ENCODE measurements around the gene KLHL40. TPM values are rescaled to one million over a fixed set of nuclear protein-coding genes. Genes with fewer than 3 reads are reported as not detected.

The KLHL40 gene
- total RNA-seq, 2 experiments from 2014 or later, result not detected

DNA sequence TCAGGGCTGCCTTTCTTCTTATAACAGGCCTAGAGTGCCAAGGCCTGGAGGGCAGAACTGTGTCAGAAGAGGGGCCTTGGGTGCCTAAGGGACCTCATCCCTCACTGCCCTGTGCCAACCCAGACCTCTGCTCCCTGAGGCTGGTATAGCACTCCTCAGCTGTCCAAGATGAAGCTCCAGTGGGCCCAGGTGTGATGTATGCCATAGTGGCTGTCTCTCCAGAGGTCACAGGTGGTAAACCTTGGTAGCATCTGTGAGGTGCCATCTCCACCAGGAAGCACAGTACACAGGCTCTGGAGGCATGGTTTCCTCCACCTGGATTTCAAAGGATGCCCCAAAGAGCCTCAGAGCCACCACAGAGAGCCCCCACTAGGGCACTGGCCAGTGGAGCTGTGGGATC, 12.3 kb upstream of the KLHL40 start:
- Histone ChIP-seq H3K9me3 (ENCODE audit: low read length) (no peaks in the 10 kb centered on the region), H3K9me2 (ENCODE audit: insufficient read depth, low read length) (no peaks in the 10 kb centered on the region), H3K4me3 (ENCODE audit: low read depth, low read length, poor library complexity, severe bottlenecking) (no peak overlapping the region), H3K36me3 (ENCODE audit: insufficient read depth, low read length) (no peaks in the 10 kb centered on the region), H4K20me1 (ENCODE audit: insufficient read depth, low read length) (no peaks in the 10 kb centered on the region), H2AFZ (ENCODE audit: low read length) (no peak overlapping the region), H3K27ac (ENCODE audit: low read depth, low read length, poor library complexity, severe bottlenecking) (no peak overlapping the region), H3K4me2 (ENCODE audit: low read length) (no peak overlapping the region), H3K79me2 (ENCODE audit: insufficient read depth, low read depth, low read length) (no peaks in the 10 kb centered on the region), H3K4me1 (ENCODE audit: insufficient read depth, low read length, poor library complexity, severe bottlenecking) (no peaks in the 10 kb centered on the region)
- TF ChIP-seq, protein P1, sequence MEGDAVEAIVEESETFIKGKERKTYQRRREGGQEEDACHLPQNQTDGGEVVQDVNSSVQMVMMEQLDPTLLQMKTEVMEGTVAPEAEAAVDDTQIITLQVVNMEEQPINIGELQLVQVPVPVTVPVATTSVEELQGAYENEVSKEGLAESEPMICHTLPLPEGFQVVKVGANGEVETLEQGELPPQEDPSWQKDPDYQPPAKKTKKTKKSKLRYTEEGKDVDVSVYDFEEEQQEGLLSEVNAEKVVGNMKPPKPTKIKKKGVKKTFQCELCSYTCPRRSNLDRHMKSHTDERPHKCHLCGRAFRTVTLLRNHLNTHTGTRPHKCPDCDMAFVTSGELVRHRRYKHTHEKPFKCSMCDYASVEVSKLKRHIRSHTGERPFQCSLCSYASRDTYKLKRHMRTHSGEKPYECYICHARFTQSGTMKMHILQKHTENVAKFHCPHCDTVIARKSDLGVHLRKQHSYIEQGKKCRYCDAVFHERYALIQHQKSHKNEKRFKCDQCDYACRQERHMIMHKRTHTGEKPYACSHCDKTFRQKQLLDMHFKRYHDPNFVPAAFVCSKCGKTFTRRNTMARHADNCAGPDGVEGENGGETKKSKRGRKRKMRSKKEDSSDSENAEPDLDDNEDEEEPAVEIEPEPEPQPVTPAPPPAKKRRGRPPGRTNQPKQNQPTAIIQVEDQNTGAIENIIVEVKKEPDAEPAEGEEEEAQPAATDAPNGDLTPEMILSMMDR (conservative IDR thresholded peaks at IDR 0.05; ENCODE audit: low read length), result no peak
- no peak for TF ChIP-seq EZH2phosphoT487 (IDR thresholded peaks at IDR 0.05; ENCODE audit: borderline replicate concordance, low read depth, low read length)
- no TSS peak for BruUV-seq (replicated peaks)
- ChIA-PET POLR2A (no interaction called here), CTCF (ENCODE audit: unreplicated experiment) (no interaction called here)
- intact Hi-C loops (cut with micrococcal nuclease; ENCODE audit: unreplicated experiment), result no loop called here
- no peak for DNase-seq (ENCODE audit: low spot score)

DNA sequence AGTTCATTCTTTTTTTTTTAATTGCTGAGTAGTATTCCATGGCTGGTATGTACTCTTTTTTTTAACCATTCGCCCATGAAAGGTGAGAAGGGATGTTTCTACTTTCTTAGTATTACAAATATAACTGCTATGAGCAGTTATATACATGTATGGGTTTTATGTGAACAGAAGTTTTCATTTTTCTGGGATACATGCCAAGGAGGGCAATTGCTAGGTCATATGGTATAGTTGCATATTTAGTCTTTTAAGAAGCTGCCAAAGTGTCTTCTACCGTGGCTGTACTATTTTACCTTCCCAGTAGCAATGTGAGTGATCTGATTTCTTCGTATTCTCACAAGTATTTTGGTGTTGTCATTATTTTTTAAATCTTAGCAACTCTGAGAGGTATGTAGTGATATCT, 11.2 kb upstream of the KLHL40 start:
- Histone ChIP-seq H3K27ac (ENCODE audit: low read depth, low read length, poor library complexity, severe bottlenecking) (no peak overlapping the region), H4K20me1 (ENCODE audit: insufficient read depth, low read length) (no peaks in the 10 kb centered on the region), H3K9me2 (ENCODE audit: insufficient read depth, low read length) (no peaks in the 10 kb centered on the region), H3K79me2 (ENCODE audit: insufficient read depth, low read depth, low read length) (no peaks in the 10 kb centered on the region), H3K9me3 (ENCODE audit: low read length) (no peaks in the 10 kb centered on the region), H3K4me1 (ENCODE audit: insufficient read depth, low read length, poor library complexity, severe bottlenecking) (no peaks in the 10 kb centered on the region), H3K4me3 (ENCODE audit: low read depth, low read length, poor library complexity, severe bottlenecking) (no peak overlapping the region), H3K36me3 (ENCODE audit: insufficient read depth, low read length) (no peaks in the 10 kb centered on the region), H2AFZ (ENCODE audit: low read length) (no peak overlapping the region), H3K4me2 (ENCODE audit: low read length) (no peak overlapping the region)
- no TSS peak for BruUV-seq (replicated peaks)
- intact Hi-C loops (cut with micrococcal nuclease; ENCODE audit: unreplicated experiment), result no loop called here
- POLR2A ChIA-PET, result interaction anchor here (0.6 kb wide), 1 partner anchor 209 kb away, joined by 3 read pairs; no protein-coding TSS in a partner anchor
- CTCF ChIA-PET (ENCODE audit: unreplicated experiment), result no interaction called here
- no peak for TF ChIP-seq EZH2phosphoT487 (IDR thresholded peaks at IDR 0.05; ENCODE audit: borderline replicate concordance, low read depth, low read length)
- TF ChIP-seq, protein P1 (conservative IDR thresholded peaks at IDR 0.05; ENCODE audit: low read length), result no peak
- DNase-seq (ENCODE audit: low spot score), result no peak

DNA sequence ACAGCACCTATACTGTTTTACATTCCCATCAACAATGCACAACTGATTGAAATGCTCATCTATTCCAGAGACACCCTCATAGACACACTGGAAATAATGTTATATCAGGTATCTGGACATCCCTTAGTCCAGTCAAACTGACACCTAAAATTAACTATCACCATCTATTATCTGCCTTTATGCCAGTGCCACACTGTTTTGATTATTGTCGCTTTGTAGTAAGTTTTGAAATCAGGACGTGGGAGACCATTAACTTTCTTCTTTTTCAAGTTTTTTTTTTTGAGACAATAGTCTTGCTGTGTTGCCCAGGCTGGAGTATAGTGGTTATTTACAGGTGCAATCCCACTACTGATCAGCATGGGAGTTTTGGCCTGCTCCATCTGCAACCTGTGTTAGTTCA, 9.4 kb upstream of the KLHL40 start:
- no peaks in the 10 kb centered on the region for H3K36me3 ChIP-seq (ENCODE audit: insufficient read depth, low read length)
- TF ChIP-seq, protein P1 (conservative IDR thresholded peaks at IDR 0.05; ENCODE audit: low read length), result no peak
- TF ChIP-seq EZH2phosphoT487 (IDR thresholded peaks at IDR 0.05; ENCODE audit: borderline replicate concordance, low read depth, low read length), result no peak
- POLR2A ChIA-PET, result no interaction called here

More for the DNA sequence above, 9.4 kb upstream of the KLHL40 start:
- CTCF ChIA-PET (ENCODE audit: unreplicated experiment), result no interaction called here
- H4K20me1 ChIP-seq (ENCODE audit: insufficient read depth, low read length), result no peaks in the 10 kb centered on the region
- no peaks in the 10 kb centered on the region for H3K79me2 ChIP-seq (ENCODE audit: insufficient read depth, low read depth, low read length)
- H3K4me2 ChIP-seq (ENCODE audit: low read length), result no peak overlapping the region
- no peak for DNase-seq (ENCODE audit: low spot score)
- H3K27ac ChIP-seq (ENCODE audit: low read depth, low read length, poor library complexity, severe bottlenecking), result no peak overlapping the region
- no peaks in the 10 kb centered on the region for H3K9me2 ChIP-seq (ENCODE audit: insufficient read depth, low read length)
- intact Hi-C loops (cut with micrococcal nuclease; ENCODE audit: unreplicated experiment), result no loop called here
- no peaks in the 10 kb centered on the region for H3K4me1 ChIP-seq (ENCODE audit: insufficient read depth, low read length, poor library complexity, severe bottlenecking)
- no peak overlapping the region for H2AFZ ChIP-seq (ENCODE audit: low read length)
- no peak overlapping the region for H3K4me3 ChIP-seq (ENCODE audit: low read depth, low read length, poor library complexity, severe bottlenecking)
- BruUV-seq (replicated peaks), result no TSS peak
- no peaks in the 10 kb centered on the region for H3K9me3 ChIP-seq (ENCODE audit: low read length)

All from OCI-LY7 (cell line).